A673 (cell line): Measurements from ENCODE around the gene ABCB4. TPM values are rescaled to one million over a fixed set of nuclear protein-coding genes. Genes with fewer than 3 reads are reported as not detected.

Experiments used
- BruUV-seq: library from RNA; stranded (reverse); fragments of 400-500 nt; replicated peaks from 2 replicates; lab custom pipeline; 2021; lab: Mats Ljungman, UMichigan
- CTCF ChIA-PET: fragments of 300-600 bp; sonication (Branson Sonifier 250); formaldehyde crosslinking; loops from one replicate; lab custom pipeline; 2022; ENCODE audit warnings: antibody characterized with exemption; lab: Charles Lee
- POLR2A ChIA-PET: fragments of 300-600 bp; sonication (Branson Sonifier 250); formaldehyde crosslinking; loops from one replicate; lab custom pipeline; 2022; ENCODE audit warnings: antibody characterized with exemption; ENCODE audit not compliant: low non-redundant PET; lab: Charles Lee
- DNase-seq: peaks from one replicate; pipeline ENCODE4 v3.0.0-alpha.2; 2015; ENCODE audit warnings: low spot score
- H3K27ac ChIP-seq: fragments of 200-600 bp; sonication (generic); 2 replicates; pipeline ENCODE4 v1.5.1; 2016; ENCODE audit warnings: mixed run types, low read depth, mild to moderate bottlenecking, mixed read lengths, antibody characterized with exemption, low read length; ENCODE audit not compliant: poor library complexity, severe bottlenecking
- H3K27me3 ChIP-seq: fragments of 200-600 bp; sonication (generic); replicated peaks from 2 replicates; pipeline ENCODE4 v1.6.1; 2017; ENCODE audit warnings: mixed run types, low read depth, mild to moderate bottlenecking, mixed read lengths, antibody characterized with exemption, low read length; ENCODE audit not compliant: insufficient read depth, poor library complexity
- H3K36me3 ChIP-seq: fragments of 200-600 bp; sonication (generic); 2 replicates; pipeline ENCODE4 v1.6.1; 2016; ENCODE audit warnings: mixed run types, mild to moderate bottlenecking, mixed read lengths, antibody characterized with exemption, low read length; ENCODE audit not compliant: insufficient read depth, poor library complexity, severe bottlenecking
- H3K4me1 ChIP-seq: fragments of 200-600 bp; sonication (generic); 2 replicates; pipeline ENCODE4 v1.6.1; 2017; ENCODE audit warnings: mixed run types, mild to moderate bottlenecking, mixed read lengths, antibody characterized with exemption, low read length; ENCODE audit not compliant: insufficient read depth, poor library complexity, severe bottlenecking
- H3K4me3 ChIP-seq: fragments of 200-600 bp; sonication (generic); 2 replicates; pipeline ENCODE4 v1.5.1; 2016; ENCODE audit warnings: low read depth, mixed run types, mild to moderate bottlenecking, mixed read lengths, low read length; ENCODE audit not compliant: poor library complexity, severe bottlenecking
- H3K9me3 ChIP-seq: fragments of 200-600 bp; sonication (generic); 2 replicates; pipeline ENCODE4 v1.6.1; 2016; ENCODE audit warnings: mixed run types, low read depth, mild to moderate bottlenecking, mixed read lengths, antibody characterized with exemption, low read length; ENCODE audit not compliant: poor library complexity, severe bottlenecking
- EZH2 ChIP-seq: fragments of 200-600 bp; sonication (generic); IDR thresholded peaks from 2 replicates; pipeline ENCODE4 v1.6.1; 2017; ENCODE audit warnings: borderline replicate concordance, low read depth, mild to moderate bottlenecking, mixed read lengths, antibody characterized with exemption, low read length; ENCODE audit not compliant: poor library complexity, severe bottlenecking
- intact Hi-C: fragments of 100-400 bp; cut with micrococcal nuclease; formaldehyde crosslinking; loops from one replicate; pipeline ENCODE4 v1.10.0; 2022; ENCODE audit not compliant: unreplicated experiment
- total RNA-seq: library from RNA; stranded (reverse); gene quantifications from 2 replicates; pipeline ENCODE4 v1.2.3, GENCODE V29; 2021
- TF ChIP-seq, protein P1 (sequence below): fragments of 300-800, 200-600 bp; sonication (generic); conservative IDR thresholded peaks from 2 replicates; pipeline ENCODE4 v1.5.1; 2017; ENCODE audit warnings: low read depth, mild to moderate bottlenecking, antibody characterized with exemption, low read length, moderate library complexity, mixed read lengths

The ABCB4 gene
- total RNA-seq, 1 experiment from 2014 or later, result 0.15 TPM

DNA sequence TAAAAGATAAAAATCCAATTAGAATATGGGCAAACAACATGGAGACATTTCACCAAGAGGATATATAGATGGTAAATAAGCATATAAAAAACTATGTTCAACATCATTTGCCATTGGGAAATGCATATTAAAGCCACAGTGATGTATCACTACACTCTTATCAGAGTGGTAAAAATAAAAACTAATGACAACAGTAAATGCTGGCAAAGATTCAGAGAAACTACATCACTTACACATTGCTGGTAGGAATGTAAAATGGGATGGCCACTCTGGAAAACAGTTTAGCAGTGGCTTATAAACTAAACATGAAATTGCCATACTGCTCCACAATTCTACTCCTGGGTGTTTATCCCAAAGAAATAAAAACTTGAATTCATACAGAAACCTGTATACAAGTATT lies 70.8 kb downstream of the ABCB4 start:
- intact Hi-C loops, result no loop called here
- TF ChIP-seq EZH2, result no peak
- TF ChIP-seq, protein P1, sequence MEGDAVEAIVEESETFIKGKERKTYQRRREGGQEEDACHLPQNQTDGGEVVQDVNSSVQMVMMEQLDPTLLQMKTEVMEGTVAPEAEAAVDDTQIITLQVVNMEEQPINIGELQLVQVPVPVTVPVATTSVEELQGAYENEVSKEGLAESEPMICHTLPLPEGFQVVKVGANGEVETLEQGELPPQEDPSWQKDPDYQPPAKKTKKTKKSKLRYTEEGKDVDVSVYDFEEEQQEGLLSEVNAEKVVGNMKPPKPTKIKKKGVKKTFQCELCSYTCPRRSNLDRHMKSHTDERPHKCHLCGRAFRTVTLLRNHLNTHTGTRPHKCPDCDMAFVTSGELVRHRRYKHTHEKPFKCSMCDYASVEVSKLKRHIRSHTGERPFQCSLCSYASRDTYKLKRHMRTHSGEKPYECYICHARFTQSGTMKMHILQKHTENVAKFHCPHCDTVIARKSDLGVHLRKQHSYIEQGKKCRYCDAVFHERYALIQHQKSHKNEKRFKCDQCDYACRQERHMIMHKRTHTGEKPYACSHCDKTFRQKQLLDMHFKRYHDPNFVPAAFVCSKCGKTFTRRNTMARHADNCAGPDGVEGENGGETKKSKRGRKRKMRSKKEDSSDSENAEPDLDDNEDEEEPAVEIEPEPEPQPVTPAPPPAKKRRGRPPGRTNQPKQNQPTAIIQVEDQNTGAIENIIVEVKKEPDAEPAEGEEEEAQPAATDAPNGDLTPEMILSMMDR, result no peak
- H3K4me1 ChIP-seq, result no peaks in the 10 kb centered on the region
- peaks cover 6% of the 10 kb centered on the region for H3K27me3 ChIP-seq
- DNase-seq, result no peak
- H3K9me3 ChIP-seq, result no peaks in the 10 kb centered on the region
- ChIA-PET CTCF (no interaction called here), POLR2A (no interaction called here)
- no peaks in the 10 kb centered on the region for H3K36me3 ChIP-seq
- BruUV-seq, result no TSS peak
- no peak overlapping the region for H3K4me3 ChIP-seq
- H3K27ac ChIP-seq, result no peak overlapping the region

GRCh38 chr7:87398446-87398845 lies 77.0 kb downstream of the ABCB4 start:
- no peaks in the 10 kb centered on the region for H3K27me3 ChIP-seq
- H3K9me3 ChIP-seq, result no peaks in the 10 kb centered on the region
- no peaks in the 10 kb centered on the region for H3K36me3 ChIP-seq
- POLR2A ChIA-PET, result no interaction called here
- BruUV-seq, result no TSS peak
- no peak for DNase-seq
- no peak for TF ChIP-seq EZH2
- TF ChIP-seq, protein P1, result no peak
- H3K4me3 ChIP-seq, result no peak overlapping the region
- intact Hi-C loops, result no loop called here
- CTCF ChIA-PET, result no interaction called here
- H3K4me1 ChIP-seq, result no peaks in the 10 kb centered on the region
- H3K27ac ChIP-seq, result no peak overlapping the region

- no peak for DNase-seq
- Histone ChIP-seq H3K4me1 (no peaks in the 10 kb centered on the region), H3K36me3 (no peaks in the 10 kb centered on the region), H3K27me3 (no peaks in the 10 kb centered on the region), H3K27ac (no peak overlapping the region), H3K4me3 (no peak overlapping the region), H3K9me3 (no peaks in the 10 kb centered on the region)
- POLR2A ChIA-PET, result no interaction called here
- intact Hi-C loops, result no loop called here
- TF ChIP-seq, protein P1, result no peak
- no peak for TF ChIP-seq EZH2
- CTCF ChIA-PET, result no interaction called here
- BruUV-seq, result no TSS peak
Observed at GRCh38 chr7:87395442-87396020, 79.9 kb downstream of the ABCB4 start.
